ENCODE results near the gene FILIP1L. TPM values are rescaled to one million over a fixed set of nuclear protein-coding genes. Genes with fewer than 3 reads are reported as not detected.

FILIP1L gene
- polyA plus RNA-seq, 1 of the 3 experiments (the other 2 are of a cell fraction): 26.8 TPM

GRCh38 chr3:99859825-99860224 is 254.5 kb downstream of the FILIP1L start (continued):
- peak; percentile 100 for TF ChIP-seq TCF12 (IDR thresholded peaks at IDR 0.05)
- TF ChIP-seq MXI1 (IDR thresholded peaks at IDR 0.05; ENCODE audit: low read depth, low read length): no peak
- TF ChIP-seq TEAD4 (IDR thresholded peaks at IDR 0.05; ENCODE audit: borderline replicate concordance, insufficient read depth): peak; percentile 99
- TF ChIP-seq NFIC (IDR thresholded peaks at IDR 0.05; ENCODE audit: borderline replicate concordance): peak; percentile 99
- TF ChIP-seq, protein P1, sequence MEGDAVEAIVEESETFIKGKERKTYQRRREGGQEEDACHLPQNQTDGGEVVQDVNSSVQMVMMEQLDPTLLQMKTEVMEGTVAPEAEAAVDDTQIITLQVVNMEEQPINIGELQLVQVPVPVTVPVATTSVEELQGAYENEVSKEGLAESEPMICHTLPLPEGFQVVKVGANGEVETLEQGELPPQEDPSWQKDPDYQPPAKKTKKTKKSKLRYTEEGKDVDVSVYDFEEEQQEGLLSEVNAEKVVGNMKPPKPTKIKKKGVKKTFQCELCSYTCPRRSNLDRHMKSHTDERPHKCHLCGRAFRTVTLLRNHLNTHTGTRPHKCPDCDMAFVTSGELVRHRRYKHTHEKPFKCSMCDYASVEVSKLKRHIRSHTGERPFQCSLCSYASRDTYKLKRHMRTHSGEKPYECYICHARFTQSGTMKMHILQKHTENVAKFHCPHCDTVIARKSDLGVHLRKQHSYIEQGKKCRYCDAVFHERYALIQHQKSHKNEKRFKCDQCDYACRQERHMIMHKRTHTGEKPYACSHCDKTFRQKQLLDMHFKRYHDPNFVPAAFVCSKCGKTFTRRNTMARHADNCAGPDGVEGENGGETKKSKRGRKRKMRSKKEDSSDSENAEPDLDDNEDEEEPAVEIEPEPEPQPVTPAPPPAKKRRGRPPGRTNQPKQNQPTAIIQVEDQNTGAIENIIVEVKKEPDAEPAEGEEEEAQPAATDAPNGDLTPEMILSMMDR (IDR thresholded peaks at IDR 0.05): no peak
- no peak for TF ChIP-seq SMC3 (IDR thresholded peaks at IDR 0.05; ENCODE audit: low read depth, low read length)
- no peak for TF ChIP-seq RFX5 (IDR thresholded peaks at IDR 0.05; ENCODE audit: low read length)
- peak; percentile 22; the same call in 1 of the 2 replicates for TF ChIP-seq USF1 (IDR thresholded peaks at IDR 0.05; ENCODE audit: borderline replicate concordance, low read depth)
- peak; percentile 39; the same call in 1 of the 2 replicates for TF ChIP-seq GABPA (IDR thresholded peaks at IDR 0.05; ENCODE audit: low read depth)
- peak; percentile 84 for TF ChIP-seq SIN3A (IDR thresholded peaks at IDR 0.05; ENCODE audit: borderline replicate concordance, low read depth, low read length)
- peak; percentile 95 for TF ChIP-seq FOXM1 (IDR thresholded peaks at IDR 0.05; ENCODE audit: low read depth)
- peak; percentile 89; the same call in 1 of the 2 replicates for TF ChIP-seq RXRA (IDR thresholded peaks at IDR 0.05; ENCODE audit: borderline replicate concordance, low read depth)
- TF ChIP-seq MAX (IDR thresholded peaks at IDR 0.05; ENCODE audit: low read depth): peak; percentile 63; the same call in 1 of the 2 replicates
- peak; percentile 100 for TF ChIP-seq JUND (IDR thresholded peaks at IDR 0.05)
- TF ChIP-seq ELF1 (IDR thresholded peaks at IDR 0.05): peak; percentile 49; the same call in 1 of the 2 replicates
- no peak; the same call in 1 of the 2 replicates for TF ChIP-seq TAF1 (IDR thresholded peaks at IDR 0.05; ENCODE audit: borderline replicate concordance, low read depth, low read length)
- TF ChIP-seq RCOR1 (IDR thresholded peaks at IDR 0.05; ENCODE audit: low read length): peak; percentile 68; the same call in 1 of the 2 replicates
- no peak for TF ChIP-seq EZH2phosphoT487 (IDR thresholded peaks at IDR 0.05; ENCODE audit: borderline replicate concordance, low read depth)
- TF ChIP-seq EP300 (IDR thresholded peaks at IDR 0.05; ENCODE audit: borderline replicate concordance in 1 of 2, low read depth in 1 of 2, low read length in 1 of 2): peak; percentile 86 to 98
- no peak for TF ChIP-seq CHD2 (IDR thresholded peaks at IDR 0.05; ENCODE audit: low read length, partially characterized antibody)
- no peak for TF ChIP-seq NRF1 (IDR thresholded peaks at IDR 0.05; ENCODE audit: low read depth, low read length)
- TF ChIP-seq POLR2AphosphoS5 (IDR thresholded peaks at IDR 0.05; ENCODE audit: low read depth, low read length): peak; percentile 98
- TF ChIP-seq USF2 (IDR thresholded peaks at IDR 0.05; ENCODE audit: borderline replicate concordance, low read depth, low read length): no peak
- TF ChIP-seq MEF2A (IDR thresholded peaks at IDR 0.05; ENCODE audit: borderline replicate concordance, low read depth): peak; percentile 94
- TF ChIP-seq, protein P2, sequence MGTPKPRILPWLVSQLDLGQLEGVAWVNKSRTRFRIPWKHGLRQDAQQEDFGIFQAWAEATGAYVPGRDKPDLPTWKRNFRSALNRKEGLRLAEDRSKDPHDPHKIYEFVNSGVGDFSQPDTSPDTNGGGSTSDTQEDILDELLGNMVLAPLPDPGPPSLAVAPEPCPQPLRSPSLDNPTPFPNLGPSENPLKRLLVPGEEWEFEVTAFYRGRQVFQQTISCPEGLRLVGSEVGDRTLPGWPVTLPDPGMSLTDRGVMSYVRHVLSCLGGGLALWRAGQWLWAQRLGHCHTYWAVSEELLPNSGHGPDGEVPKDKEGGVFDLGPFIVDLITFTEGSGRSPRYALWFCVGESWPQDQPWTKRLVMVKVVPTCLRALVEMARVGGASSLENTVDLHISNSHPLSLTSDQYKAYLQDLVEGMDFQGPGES (IDR thresholded peaks at IDR 0.05; ENCODE audit: low read depth, low read length): no peak

Data from SK-N-SH (cell line).